GM23248 (cell line): ENCODE results near the gene SATB1.

Experiments used
- EZH2 ChIP-seq: fragments of 200-600 bp; sonication (generic); IDR thresholded peaks from 2 replicates; pipeline ENCODE4 v1.6.1; 2018; ENCODE audit warnings: antibody characterized with exemption, mild to moderate bottlenecking; ENCODE audit not compliant: insufficient read depth, poor library complexity, severe bottlenecking
- EZH2phosphoT487 ChIP-seq: fragments of 200-600 bp; sonication (generic); IDR thresholded peaks from 2 replicates; pipeline ENCODE4 v1.6.1; 2018; ENCODE audit warnings: antibody characterized with exemption, moderate library complexity, mild to moderate bottlenecking, low read depth; ENCODE audit not compliant: insufficient read depth

DNA sequence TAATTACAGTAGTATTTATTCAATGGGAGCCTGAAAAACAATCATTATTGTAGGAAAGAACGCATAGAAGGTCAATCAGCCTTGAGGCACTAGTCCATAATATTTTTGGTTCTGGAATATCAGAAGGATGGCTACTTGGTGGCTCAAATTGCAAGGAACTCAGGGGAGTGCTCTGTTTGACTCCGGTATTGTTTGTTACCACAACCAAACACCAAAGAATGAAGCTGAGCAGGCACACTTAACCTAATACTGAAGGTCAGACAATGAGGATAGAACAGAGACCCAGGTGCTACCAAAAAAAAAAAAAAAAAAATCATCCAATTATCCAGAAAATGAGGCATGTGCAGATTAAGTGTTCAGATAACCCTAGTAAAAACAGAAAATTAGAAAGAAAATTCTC is 11.1 kb upstream of the SATB1 start:
- no peak for TF ChIP-seq EZH2
- no peak for TF ChIP-seq EZH2phosphoT487
